ENCODE measurements around the gene GNL1.

GNL1 gene

DNA sequence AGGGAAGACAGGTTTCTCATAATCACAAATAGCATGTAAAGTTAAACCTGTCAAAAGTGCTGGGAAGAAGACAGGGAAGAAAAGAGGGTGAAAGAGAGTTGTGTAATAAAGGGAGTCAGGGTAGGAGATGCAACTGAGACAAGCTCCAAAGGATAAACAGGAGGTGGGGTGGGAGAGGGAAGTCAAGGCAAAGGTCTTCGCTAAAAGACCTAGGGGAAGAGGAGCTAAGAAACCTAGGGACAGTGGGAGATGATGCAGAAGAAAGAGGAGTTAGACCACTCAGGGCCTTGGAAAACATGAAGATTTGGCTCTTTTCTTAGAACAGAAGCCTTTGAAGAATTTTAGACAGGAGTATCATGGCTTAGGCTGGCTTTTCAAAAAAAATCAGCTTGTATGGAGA, 7.8 kb upstream of the GNL1 start:
- in situ Hi-C loops (cut with MboI; ENCODE audit: low sequenced_read_pairs, unreplicated experiment): no loop called here
- TF ChIP-seq, protein P1, sequence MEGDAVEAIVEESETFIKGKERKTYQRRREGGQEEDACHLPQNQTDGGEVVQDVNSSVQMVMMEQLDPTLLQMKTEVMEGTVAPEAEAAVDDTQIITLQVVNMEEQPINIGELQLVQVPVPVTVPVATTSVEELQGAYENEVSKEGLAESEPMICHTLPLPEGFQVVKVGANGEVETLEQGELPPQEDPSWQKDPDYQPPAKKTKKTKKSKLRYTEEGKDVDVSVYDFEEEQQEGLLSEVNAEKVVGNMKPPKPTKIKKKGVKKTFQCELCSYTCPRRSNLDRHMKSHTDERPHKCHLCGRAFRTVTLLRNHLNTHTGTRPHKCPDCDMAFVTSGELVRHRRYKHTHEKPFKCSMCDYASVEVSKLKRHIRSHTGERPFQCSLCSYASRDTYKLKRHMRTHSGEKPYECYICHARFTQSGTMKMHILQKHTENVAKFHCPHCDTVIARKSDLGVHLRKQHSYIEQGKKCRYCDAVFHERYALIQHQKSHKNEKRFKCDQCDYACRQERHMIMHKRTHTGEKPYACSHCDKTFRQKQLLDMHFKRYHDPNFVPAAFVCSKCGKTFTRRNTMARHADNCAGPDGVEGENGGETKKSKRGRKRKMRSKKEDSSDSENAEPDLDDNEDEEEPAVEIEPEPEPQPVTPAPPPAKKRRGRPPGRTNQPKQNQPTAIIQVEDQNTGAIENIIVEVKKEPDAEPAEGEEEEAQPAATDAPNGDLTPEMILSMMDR (IDR thresholded peaks at IDR 0.05; ENCODE audit: borderline replicate concordance, control extremely low read depth, extremely low read depth, insufficient read depth, missing control alignments): no peak
- no peak for DNase-seq (ENCODE audit: low spot score)

DNA sequence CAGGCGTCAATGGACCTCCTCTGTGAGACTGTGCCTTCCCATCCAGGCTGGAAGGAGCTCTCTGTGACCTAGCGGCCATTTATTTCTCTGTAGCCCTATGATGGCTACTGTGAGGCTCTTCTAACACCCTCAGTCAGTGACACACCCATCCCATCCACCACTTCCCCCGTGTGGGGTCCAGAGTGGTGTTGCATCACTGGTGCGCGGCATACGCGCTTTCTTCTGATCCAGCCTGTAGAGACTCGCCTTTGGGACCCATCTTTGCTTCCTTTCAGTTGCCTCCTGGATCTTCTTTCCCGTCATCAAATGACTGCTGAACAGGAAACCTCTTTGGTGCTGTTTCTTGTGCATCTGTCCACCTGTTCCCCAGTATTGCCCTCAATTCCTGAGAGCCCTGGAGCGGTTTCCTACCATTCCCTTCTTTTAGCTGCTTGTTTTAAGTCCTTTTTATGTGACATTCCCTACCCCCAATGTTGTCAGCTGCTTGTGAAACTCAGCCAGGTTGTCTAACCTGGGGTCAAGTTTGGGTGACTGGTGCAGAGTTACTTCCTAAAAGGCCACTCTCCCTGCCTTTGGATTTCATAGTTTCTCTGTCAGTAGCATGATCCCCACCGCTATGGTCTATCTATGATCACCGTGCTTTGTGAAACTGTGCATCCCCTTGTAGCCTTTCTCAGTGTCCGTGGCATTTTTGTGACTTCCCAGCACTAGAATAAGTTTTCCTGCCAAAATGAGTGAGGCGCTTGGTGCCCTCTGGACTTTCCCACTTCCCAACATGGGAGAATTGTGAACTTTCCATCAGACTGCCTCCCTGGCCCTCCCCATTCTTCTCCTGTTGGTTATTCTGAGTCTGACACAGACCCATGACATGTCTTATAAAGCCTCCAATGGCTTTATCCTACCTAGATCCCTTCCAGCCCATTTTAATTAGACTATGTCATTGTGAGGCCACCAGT, 6.5 kb upstream of the GNL1 start:
- no peak for DNase-seq (ENCODE audit: low spot score)
- TF ChIP-seq, protein P1 (IDR thresholded peaks at IDR 0.05; ENCODE audit: borderline replicate concordance, control extremely low read depth, extremely low read depth, insufficient read depth, missing control alignments): no peak
- in situ Hi-C loops (cut with MboI; ENCODE audit: low sequenced_read_pairs, unreplicated experiment): no loop called here

DNA sequence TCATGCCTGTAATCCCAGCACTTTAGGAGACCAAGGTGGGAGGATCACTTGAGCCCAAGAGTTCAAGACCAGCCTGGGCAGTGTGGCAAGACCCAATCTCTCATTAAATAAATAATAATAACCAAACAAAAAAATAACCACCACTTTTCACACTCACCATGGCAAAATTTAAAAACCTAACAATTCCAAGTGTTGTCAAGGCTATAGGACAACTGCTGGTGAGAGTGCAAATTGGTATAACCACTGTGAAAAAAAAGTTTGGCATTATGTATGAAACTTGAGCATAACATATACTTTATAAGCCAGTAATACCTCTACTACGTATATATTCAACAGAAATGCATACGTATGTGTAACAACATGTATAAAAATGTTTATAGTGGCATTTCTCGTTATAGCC, 4.6 kb upstream of the GNL1 start:
- in situ Hi-C loops (cut with MboI; ENCODE audit: low sequenced_read_pairs, unreplicated experiment): no loop called here
- TF ChIP-seq, protein P1 (IDR thresholded peaks at IDR 0.05; ENCODE audit: borderline replicate concordance, control extremely low read depth, extremely low read depth, insufficient read depth, missing control alignments): no peak
- DNase-seq (ENCODE audit: low spot score): no peak

DNA sequence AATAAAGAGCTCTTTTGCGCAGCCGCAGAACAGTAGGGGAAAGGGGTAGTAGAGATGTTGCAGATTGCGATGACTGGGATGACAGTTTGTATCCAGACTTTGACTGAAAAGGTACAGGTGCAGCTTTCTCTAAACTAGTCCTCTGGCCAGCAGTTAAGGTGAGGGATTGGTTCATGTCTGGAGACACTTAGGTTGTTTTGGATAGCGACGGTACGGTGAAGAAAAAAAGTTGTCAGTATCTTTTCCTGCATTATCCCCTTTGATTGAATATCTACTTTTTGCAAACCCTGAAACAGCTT, 1.3 kb upstream of the GNL1 start:
- DNase-seq (ENCODE audit: low spot score): peak; percentile 60
- in situ Hi-C loops (cut with MboI; ENCODE audit: low sequenced_read_pairs, unreplicated experiment): no loop called here
- TF ChIP-seq, protein P1 (IDR thresholded peaks at IDR 0.05; ENCODE audit: borderline replicate concordance, control extremely low read depth, extremely low read depth, insufficient read depth, missing control alignments): no peak

DNA sequence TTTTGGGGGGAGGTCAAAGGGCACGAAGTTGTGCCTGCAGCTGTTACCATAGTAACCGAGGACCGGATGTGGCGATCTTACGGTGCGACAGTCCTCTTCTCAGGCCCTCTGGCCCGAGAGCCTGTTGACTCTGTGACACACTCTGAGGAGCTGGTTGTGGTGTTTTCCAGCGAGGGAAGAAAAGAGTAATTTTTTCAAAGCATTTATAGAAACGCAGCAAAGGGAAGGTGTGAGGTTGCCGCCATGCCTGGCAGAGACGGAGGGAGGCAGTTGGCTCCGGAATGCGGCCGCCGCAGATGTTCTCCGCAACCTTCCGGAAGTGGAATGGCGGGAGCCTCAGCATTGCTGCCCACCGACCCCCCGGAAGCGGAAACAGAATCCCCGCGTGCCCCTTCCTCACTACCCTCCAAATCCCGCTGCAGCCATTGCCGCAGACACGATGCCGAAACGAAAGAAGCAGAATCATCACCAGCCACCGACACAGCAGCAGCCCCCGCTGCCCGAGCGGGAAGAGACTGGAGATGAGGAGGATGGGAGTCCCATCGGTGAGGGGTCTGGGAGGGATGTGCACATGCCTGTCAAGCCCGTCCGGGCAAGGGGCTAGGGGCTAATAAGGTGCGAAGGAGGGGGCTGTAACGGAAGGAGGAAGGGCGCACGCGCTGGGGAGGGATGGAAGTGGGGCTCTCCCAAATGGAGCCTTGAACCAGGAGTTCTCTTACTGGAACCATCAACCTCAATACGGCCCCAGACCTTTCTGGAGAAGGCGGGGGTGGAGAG, 805 bp upstream of the GNL1 start, which contains the start of gene PRR3:
Gene PRR3, plus strand, starts transcription at position 390 of the 777 bp plus-strand sequence. Its CDS starts 50 bp downstream, at position 440.
- peak; percentile 93 for DNase-seq (ENCODE audit: low spot score)
- TF ChIP-seq, protein P1 (IDR thresholded peaks at IDR 0.05; ENCODE audit: borderline replicate concordance, control extremely low read depth, extremely low read depth, insufficient read depth, missing control alignments): no peak
- in situ Hi-C loops (cut with MboI; ENCODE audit: low sequenced_read_pairs, unreplicated experiment): no loop called here

DNA sequence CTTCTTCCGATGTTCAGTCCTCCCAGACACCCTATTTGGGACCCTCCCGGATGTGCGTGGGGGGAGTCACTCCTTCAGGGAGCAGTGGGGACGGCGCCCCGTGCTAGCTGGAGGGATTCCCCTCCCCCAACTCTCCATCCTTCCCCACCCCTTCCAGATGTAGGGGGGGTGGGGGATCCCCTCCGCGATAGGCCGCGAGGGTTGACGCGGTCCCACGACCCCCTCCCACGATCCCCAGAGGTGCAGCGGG, 548 bp downstream of the GNL1 start:
- in situ Hi-C loops (cut with MboI; ENCODE audit: low sequenced_read_pairs, unreplicated experiment): no loop called here
- no peak for DNase-seq (ENCODE audit: low spot score)
- TF ChIP-seq, protein P1 (IDR thresholded peaks at IDR 0.05; ENCODE audit: borderline replicate concordance, control extremely low read depth, extremely low read depth, insufficient read depth, missing control alignments): no peak

All from GM13976 (cell line).